GM12875 (cell line): Measurements from ENCODE around the gene TMEM86A.

Experiments used
- H3K4me3 ChIP-seq: one replicate; pipeline ENCODE4 v1.5.1; 2011; ENCODE audit warnings: low read depth, low read length, control low read depth
- CTCF ChIP-seq: IDR thresholded peaks from 2 replicates; pipeline ENCODE4 v1.5.1; 2011; ENCODE audit warnings: low read depth, mild to moderate bottlenecking, control low read depth, inconsistent platforms, low read length, moderate library complexity, borderline replicate concordance; ENCODE audit not compliant: insufficient read depth

TMEM86A gene

GRCh38 chr11:18707811-18708340 lies 9.3 kb downstream of the TMEM86A start:
- no peak for TF ChIP-seq CTCF
- no peak overlapping the region for H3K4me3 ChIP-seq

- no peak for TF ChIP-seq CTCF
- no peak overlapping the region for H3K4me3 ChIP-seq
These were observed 10.8 kb downstream of the TMEM86A start for GRCh38 chr11:18709414-18709813.

GRCh38 chr11:18710545-18710944 lies 12.0 kb downstream of the TMEM86A start:
- H3K4me3 ChIP-seq: no peak overlapping the region
- TF ChIP-seq CTCF: no peak

GRCh38 chr11:18713646-18714442 lies 15.3 kb downstream of the TMEM86A start:
- no peak for TF ChIP-seq CTCF
- no peak overlapping the region for H3K4me3 ChIP-seq

- no peak for TF ChIP-seq CTCF
- no peak overlapping the region for H3K4me3 ChIP-seq
These were observed 15.8 kb downstream of the TMEM86A start for GRCh38 chr11:18714443-18714780.

GRCh38 chr11:18715476-18715875 lies 16.9 kb downstream of the TMEM86A start:
- TF ChIP-seq CTCF: no peak
- no peak overlapping the region for H3K4me3 ChIP-seq
